HG03469 (cell line): Measurements from ENCODE around the gene SH3PXD2A.
A peak's percentile ranks its signal among the peaks of the same experiment; 100 is the strongest.
"Not testable (repeated sequence)": the region's sequence is repeated elsewhere in the genome, so short reads cannot be mapped to it uniquely, and the experiment has no call there.

Experiments used
- ATAC-seq: cut with Tn5 transposase; IDR thresholded peaks from one replicate; pipeline ENCODE4 v1.9.1; 2021; ENCODE audit warnings: mild to moderate bottlenecking, moderate library complexity, moderate number of reproducible peaks; ENCODE audit not compliant: unreplicated experiment

Gene SH3PXD2A

DNA sequence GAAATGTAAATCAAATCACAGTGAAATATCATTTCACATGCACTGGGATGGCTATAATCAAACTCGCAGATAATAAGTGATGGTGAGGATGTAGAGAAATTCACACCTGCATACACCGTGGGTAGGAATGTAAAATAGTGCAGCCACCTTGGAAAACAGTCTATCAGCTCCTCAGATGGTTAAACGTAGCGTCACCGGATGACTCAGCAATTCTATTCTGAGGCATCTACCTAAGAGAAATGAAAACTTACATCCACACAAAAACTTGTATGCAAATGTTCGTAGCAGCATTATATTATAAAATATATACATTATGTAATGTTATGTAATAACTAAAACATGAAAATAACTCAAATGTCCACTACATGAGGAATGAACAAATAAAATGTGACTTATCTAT is 38.9 kb downstream of the SH3PXD2A start:
- ATAC-seq, result no peak

DNA sequence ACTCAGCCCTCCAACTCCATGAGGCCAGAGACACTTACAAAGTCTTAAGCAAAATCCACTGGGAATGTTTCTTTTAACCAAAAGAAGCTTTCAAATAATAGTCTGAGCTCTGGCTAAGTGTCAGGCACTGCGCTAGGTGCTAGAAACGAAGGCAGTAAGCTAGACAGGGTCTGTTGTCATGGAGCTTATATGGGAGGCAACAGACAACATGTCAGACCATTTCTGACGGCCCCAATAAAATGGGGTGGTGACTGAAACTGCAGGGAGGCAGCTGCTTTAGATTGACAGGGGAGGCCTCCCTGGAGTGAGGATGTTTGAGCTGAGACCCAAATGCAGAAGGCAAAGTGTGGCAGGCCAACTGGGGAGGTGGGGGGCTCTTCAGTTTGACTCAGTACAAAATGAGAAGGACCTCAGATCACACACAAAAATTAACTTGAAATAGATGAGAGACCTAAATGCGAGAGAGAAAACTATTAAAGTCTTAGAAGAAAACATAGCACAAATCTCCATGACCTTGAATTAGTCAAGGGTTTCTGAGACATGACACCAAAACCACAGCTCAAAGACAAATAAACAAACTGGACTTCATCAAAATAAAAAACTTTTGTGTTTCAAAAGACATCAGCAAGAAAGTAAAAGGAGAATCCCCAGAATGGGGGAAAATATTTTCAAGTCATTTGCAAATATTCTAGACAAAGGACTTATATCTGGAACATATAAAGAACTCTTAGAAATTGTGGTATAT is 40.6 kb downstream of the SH3PXD2A start:
- ATAC-seq, result no peak

DNA sequence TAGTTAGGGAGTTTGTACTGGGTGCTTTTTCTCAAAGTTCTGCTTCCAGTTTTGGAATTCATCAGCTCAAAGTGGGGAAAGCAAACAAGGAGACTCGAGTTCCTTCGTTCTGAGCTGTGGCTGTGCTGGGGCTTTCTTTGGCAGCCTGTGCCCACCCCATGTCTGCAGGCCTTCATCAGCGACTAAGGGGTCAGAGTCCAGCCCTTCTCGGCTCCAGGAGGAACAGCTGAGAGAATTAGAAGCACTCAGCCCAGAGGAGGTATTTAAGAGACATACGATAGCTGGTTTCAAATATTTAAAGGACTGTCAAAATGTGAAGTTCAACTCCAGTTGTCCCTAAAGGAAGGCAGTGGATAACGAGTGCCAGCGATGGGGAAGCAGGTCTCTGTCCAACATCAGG is 41.3 kb downstream of the SH3PXD2A start:
- no peak for ATAC-seq

DNA sequence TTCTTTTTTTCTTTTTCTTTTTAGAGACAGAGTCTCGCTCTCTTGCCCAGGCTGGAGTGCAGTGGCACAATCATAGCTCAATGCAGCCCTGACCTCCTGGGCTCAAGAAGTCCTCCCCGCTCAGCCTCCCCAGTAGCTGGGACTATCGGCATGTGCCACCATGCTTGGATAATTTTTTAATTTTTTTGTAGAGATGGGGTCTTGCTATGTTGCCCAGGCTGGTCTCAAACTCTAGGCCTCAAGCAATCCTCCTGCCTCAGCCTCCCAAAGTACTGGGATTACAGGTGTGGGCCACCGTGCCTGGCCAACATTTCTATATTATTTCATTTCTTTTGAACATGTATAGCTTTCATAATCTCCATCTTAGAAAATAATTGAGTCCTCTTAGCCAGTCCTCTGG is 42.1 kb downstream of the SH3PXD2A start:
- ATAC-seq, result not testable (repeated sequence)

DNA sequence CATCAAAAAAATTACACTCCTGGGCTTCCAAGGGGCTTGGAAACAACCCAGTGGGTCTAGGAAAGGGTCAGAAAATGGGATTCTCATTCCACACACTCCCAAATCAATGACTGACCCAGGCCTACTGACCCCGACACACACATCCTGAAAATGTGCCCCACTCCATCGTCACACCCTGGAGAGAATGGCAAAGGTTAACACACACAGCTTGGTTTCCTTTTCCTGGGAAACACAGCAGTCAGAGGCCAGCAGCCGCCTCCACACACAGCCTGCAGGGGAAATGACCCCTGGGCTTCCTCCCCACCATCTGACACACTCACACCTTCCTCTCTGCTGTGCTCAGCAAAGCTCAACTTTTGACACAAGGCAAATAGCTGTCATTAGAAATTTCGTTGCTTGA is 42.9 kb downstream of the SH3PXD2A start:
- no peak for ATAC-seq

DNA sequence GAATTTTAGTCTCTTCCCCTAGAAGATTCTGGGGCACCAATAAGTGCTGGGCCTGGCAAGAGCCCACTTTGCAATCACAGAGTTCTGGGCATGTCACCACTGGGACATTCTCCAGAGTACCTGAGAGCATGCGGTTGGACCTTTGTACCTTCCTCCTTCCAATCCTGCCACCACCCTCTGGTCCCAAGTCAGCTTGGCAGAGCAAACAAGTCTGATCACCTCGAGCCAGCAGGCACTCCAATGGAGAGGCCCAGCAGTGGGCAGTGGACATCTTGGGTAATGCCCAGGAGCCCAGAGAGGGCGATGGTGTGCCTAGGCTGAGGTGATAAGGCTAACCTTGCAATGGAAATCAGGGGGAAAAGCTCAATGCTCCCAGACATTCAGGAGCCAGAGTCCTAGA is 43.4 kb downstream of the SH3PXD2A start:
- ATAC-seq, result no peak

DNA sequence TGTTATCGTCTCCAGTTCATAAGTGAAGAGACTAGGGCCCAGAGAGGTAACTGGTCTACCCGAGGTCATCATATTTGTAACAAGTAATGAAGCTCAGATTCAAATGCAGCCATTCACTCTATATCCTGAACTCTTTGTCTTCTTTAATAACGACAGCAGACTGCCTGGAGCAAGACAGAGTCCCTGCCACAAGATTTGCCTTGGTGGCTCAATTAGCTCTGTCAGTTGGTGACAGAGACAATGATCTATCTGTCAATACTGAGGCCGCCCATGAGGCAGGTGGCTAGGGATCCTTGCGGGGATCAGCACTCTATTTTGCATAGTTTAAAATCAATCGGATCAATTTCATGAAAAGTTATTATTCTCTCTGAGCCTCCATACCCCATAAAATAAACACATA is 43.9 kb downstream of the SH3PXD2A start:
- ATAC-seq, result no peak

DNA sequence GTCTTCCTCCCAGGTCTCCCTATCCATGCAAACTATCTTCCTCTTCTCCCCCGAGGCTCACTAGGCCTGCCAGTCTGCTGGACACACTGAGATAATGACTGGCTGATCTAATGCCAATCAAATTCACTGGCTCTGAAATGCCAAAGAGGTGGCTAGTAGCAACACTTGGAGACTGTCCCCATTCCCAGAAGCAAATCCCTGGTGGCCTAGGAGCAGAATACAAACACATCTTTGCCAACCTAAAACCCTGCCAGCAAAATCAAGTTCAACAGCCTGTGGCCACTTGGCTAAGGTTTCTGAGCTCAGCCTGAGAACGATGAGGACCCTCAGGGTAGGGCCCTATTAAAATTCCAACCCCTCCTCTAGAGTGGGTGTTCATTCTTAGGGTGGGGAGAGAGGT is 46.6 kb downstream of the SH3PXD2A start:
- no peak for ATAC-seq

DNA sequence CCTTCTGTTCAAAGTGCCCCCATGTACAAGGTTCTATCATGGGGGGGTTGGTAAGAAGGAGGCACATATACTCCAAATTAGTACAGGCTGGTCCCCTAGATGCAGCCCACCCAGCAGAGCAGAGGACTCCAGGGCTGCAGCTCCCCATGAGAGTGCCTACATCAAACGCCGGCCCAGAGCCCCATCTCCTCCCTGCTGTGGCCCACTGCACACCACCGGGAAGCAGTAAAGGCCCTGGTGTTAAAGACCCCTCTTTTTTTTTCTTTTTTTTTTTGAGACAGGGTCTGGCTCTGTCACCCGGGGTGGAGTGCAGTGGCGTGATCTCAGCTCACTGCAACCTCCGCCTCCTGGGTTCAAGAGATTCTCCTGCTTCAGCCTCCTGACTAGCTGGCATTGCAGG is 47.4 kb downstream of the SH3PXD2A start:
- no peak for ATAC-seq

DNA sequence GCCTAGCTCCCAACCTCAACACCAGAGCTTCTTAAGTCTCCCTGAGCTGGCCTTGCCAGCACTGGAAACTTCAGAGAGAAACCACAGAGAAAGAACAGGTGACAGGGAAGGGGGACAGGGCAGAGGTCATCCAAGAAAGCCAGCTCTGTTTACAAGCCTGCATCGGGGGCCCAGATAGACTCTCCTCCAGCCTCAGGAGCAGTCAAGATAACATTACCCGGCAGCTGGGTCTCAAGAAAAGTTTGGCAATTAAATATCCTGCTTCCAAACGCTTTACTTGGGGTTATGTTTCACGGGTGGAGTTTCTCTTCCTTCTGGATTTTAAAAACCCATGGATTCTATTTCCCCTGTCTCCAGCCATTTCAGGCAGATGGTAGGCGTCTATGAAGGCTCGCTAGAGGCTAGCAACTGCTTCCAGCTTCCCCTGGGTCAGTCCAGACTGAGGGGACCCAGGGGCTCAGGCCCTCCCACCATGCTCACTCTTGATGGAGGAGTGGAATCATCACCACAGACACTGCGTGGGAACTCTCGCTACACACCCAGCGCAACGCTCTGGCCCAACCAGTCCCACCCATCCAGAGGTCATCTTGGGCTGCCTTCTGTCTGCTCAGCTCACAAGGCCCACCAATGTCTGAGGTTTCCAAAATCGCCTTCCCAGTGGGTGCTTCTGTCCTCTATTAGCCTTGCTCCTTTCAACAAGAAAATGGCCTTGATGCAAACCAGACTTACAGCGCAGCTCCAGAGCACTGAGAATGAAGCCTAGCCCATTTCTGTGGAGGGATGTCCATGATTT is 48.8 kb downstream of the SH3PXD2A start:
- no peak for ATAC-seq

DNA sequence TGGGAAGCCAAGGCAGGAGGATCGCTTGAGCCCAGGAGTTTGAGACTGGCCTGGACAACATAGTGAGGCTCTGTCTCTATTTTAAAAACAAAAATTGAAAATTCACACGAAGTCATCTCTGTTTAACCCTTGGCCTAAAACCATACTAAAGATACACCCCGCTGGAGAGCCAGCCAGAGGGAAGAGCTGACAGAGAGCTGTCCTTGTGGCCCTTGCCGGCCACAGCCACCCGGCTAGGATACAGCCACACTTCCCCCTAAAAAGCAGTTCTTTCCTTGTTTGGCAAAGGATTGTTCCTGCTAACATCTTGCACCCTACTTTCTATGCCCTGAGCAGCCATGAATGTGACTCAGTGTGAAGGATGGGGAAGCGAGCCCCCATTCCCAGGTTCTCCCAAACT is 49.6 kb downstream of the SH3PXD2A start:
- ATAC-seq, result no peak

DNA sequence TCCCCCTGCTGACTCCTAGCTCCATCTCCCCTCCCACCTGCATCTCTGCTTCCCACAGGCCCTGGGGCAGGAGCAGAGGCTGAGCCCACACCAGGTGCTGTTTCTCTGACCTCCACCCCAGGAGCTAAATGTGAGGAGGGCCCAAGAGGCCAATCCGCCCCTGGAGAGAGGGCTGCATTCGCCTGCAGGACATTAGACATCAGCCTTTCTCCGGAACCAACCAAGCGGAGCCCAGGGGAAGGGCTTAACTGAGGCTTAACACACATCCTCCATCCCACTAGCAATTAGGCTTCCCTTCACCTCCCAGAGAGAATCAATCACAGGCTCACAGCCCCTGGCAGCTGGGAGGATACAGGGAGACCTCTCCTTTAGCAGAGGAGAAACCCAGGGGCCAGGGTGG is 50.5 kb downstream of the SH3PXD2A start:
- no peak for ATAC-seq

DNA sequence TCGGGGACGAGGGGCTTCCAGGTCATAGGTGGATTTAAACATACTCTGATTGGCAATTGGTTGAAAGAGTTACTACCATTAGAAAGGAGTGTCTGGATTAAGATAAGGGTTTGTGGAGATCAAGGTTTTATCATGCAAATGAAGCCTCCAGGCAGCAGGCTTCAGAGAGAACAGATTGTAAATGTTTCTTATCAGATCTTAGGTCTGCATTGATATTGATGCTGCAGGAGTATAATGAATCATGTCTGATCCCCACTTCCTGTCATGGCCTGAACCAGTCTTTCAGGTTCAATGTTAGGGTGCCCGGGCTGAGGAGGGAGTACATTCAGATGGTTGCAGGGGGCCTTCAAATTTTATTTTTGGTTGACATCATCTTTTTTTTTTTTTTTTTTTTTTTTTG is 51.4 kb downstream of the SH3PXD2A start:
- ATAC-seq, result no peak

DNA sequence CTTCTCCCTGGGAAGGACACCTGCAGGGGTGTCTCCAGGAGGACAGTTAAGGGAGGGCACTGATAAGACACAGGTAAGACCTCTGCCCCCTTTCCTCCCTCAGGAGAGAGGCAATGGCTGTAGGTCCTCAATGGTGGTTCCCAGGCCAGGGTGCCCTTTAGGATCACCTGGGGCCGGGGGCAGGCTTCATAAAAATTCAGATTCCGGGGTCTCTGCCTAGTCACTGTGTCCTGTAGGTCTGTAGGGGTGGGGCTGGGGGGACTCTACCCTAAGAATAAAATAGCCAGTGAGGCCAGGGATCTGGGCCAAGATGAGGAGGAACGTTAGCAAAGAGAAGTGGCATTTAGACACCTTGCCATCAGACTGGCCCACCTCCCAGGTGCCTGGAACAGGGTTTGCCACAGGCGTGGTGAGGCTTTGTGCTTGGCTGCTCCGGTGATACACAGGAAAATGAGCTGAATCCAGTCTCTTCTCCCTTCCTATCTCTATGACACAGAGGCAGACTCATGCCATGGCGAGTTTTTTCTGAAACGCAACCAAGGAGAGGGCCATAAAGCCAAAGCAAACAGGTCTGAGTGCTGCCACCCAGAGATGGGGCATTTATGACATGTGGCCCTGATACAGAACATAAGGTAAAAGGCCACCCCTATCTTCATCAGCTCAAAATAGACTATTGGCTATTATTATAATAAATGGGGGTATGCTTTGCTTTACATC is 52.6 kb downstream of the SH3PXD2A start:
- ATAC-seq, result no peak

DNA sequence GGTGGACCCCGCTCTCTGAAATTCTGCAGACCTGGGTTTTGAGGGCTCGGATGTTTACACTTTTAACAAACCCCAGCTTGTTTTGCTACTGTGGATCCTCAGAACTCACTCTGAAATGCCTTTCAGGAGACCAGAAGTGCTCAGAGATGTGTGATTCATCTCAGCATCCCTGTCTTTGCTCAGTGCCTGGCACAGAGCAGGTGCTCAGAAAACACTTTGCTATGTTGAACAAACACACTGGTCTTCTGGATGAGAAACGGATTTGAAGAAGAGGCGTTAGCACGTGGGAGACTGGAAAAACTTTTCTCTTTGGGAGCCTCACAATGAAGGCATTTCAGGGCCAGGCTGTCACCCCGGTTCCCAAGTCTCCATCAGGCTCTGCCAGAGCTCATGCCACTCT is 53.3 kb downstream of the SH3PXD2A start:
- no peak for ATAC-seq

DNA sequence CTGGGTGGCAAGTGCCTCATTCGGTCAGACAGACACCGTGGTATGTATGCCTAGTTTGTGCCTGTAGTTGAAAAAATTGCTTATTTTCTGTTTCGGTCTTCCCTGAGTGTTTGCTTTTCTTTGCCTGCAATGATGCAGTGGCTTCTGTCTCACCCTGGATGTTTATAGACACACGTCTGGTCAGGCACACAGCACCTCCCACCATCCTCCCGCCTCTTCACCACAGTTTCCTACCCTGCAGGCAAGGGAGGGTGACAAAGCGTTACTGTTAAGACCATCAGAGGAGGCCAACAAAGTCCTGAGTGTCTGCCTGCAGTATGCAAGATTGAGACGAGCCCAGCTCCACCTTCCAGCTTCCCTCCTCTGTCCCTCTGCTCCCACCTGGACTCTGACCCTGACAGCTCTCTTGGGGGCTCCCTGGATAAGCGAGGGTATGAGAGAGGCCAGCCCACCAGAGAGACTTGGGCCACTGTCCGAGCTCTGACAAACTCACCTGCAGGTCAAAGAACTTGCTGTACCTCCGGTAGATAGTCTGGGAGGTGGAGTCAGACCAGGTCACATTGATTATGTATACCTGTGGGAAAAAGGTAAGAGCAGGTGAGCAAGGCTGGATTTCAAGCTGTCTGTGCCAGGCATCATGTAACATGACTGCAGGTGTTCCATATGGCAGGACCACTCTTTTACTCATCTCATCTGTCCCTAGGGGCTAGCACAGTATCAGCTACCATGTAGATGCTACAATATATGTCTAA is 54.4 kb downstream of the SH3PXD2A start:
- peak; percentile 52 for ATAC-seq

DNA sequence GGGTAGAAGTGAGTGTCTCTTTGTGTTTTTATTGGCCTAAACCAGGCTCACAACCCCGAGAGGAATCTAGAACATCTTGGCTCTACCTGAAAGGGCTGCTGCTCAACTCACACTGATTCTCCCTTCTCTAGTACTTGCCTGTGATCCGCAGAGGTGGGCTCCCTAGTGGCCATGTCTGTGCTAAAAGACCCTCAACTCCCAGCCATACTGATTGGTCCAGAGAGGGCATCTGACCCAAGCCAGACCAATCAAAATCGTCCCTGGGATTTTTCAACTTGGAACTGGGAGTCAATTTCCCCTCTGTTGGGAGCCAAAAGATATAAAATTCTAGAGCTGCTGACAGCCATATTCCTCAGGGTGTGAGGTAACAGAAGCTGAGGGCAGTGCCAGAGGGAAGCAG is 55.3 kb downstream of the SH3PXD2A start:
- no peak for ATAC-seq

DNA sequence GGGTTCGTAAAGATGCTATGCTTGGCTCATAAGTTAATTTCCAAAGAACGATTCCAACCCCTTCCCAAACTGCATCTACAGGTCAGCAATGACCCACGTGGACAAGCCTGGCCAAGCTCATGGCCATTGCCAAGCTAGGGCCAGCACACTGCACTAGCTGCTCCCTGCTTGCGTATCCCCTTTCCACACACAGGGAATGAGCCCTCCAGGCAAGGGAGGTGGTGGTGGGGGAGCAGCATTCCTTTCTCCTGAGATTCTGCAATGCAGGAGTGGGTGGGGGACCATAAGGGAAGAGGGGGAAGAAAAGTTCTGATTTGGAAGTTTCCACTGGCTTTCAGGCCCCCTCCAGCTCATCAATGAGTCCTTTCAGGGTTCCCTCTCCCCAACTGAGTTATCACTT is 56.0 kb downstream of the SH3PXD2A start:
- no peak for ATAC-seq

DNA sequence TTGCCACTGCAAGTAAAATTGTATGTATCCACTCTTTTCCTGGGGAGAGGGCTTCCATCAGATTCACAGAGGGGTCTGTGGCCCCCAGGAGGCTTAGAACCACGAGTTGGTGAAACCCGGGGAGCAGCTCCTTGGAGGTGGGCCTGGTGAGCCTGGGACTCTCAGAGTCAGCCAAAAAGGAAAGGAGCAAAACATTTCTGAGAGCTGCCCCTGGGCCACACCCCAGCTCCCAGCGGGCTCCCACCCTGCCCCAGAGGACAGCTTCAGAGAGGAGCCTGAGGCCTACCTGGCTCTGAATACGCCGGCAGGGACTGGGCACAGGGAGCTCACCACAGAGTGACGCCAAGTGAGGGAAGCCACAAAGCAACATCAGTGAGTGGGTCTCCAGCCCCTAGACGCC is 56.9 kb downstream of the SH3PXD2A start:
- no peak for ATAC-seq

DNA sequence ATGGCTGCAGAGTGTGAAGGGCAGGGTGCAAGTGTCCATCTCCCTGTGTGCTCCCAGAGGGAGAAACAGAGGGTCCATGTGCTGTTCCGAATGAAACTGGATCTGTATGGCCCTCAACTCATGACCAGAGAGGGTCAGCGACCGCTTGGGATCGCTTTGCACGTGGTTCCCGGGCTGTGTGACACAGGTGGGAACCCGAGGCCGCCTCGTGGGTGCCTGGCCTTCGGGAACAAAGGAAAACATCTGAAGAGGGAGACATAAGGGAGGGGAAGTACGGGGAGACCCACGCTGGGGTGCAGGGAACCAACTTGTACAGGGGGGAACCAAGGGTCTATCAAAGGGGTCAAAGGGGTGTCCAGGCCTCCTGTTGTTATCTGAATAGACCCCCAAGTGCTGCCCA is 57.5 kb downstream of the SH3PXD2A start:
- no peak for ATAC-seq

DNA sequence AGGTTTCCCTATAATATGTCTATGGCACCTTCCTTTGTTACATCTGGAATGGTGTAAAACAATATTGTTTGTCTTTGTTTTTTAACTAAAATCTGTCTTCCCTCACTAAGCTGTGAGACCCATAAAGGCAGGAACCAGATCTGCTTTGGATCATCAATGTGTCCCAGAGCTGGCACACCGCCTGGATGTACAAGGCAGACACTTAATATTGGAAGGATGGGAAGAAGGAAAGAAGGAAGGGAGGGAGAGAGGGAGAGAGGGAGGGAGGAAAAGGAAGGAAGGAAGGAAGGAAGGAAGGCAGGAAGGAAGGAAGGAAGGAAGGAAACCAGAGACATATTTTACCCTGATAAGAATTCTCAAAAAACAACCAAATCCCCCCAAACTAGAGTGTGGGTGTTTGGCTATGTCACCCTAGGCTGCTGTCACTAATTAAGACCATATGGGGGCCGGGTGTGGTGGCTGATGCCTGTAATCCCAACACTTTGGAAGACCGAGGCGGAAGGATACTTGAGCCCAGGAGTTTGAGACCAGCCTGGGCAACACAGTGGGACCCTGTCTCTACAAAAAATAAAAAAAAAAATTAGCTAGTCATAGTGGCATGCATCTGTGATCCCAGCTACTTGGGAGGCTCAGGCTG is 59.6 kb downstream of the SH3PXD2A start:
- ATAC-seq, result no peak
